Bronchial epithelial cell (primary cell): ENCODE results near the gene GGTA1. TPM values are rescaled to one million over a fixed set of nuclear protein-coding genes. Genes with fewer than 3 reads are reported as not detected.

ENCODE experiments used
- DNase-seq: peaks from one replicate; pipeline ENCODE4 v3.0.0-alpha.2; 2010; ENCODE audit warnings: low read depth
- FAIRE-seq: peaks from 2 replicates; lab custom pipeline; 2011; peaks lifted over from hg19 to GRCh38; lab: Jason Lieb, UNC
- H3K27me3 ChIP-seq: 2 replicates; pipeline ENCODE4 v1.5.1; 2011; ENCODE audit warnings: low read length; ENCODE audit not compliant: control insufficient read depth, insufficient read depth
- H3K36me3 ChIP-seq: 2 replicates; pipeline ENCODE4 v1.5.1; 2011; ENCODE audit warnings: low read length; ENCODE audit not compliant: control insufficient read depth, insufficient read depth
- H3K4me3 ChIP-seq: 2 replicates; pipeline ENCODE4 v1.5.1; 2011; ENCODE audit warnings: mild to moderate bottlenecking, low read depth, low read length, control low read depth
- total RNA-seq: library from RNA; depleted of rRNA; stranded (reverse); fragments of >200 nt; gene quantifications from 2 replicates; pipeline ENCODE4 v1.2.1, GENCODE V29; 2014
- TF ChIP-seq, protein P1 (sequence below): IDR thresholded peaks from 2 replicates; pipeline ENCODE4 v1.5.1; 2011; ENCODE audit warnings: mild to moderate bottlenecking, moderate library complexity, low read length, control low read depth, inconsistent platforms; ENCODE audit not compliant: insufficient read depth, severe bottlenecking

Gene GGTA1
- total RNA-seq, 1 donor from 2014 or later, result not detected

DNA sequence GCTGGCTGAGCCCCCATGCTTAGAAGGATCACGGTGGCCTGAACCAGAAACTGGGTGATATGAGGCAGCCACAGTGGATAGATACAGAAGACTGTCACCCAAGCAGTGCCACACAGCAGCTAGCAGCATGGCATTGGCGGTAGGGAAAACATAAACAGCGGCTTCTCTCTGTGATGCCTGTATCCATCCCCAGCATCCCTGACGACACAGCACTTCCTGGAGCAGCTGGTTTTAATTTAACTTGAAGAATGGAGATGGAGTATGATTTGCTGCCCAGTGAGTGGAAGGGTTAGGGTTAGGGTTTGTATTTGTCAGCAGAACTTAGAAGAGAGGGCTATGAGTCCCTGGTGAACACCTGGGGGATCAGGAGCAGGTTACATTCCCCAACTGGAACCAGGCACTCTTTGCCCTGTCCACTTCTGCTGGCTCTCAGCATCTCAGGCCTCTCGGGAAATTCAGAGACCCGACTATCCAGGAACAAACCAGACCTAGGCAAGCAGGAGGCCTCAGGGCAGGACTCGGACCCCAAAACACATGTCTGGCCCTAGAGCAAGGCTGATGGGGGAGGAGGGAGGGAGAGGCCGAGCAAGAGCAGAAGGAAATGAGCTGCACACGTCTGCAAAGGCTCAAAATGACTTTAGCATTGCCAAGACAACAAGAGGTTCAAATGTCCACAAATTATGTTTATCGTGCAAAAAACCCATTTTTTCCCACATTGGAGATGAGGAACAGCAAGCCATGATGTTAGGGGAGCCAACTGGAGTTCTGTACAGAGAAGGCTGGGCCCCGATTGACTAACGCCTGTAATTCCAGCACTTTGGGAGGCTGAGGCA, 6.5 kb upstream of the GGTA1 start:
- TF ChIP-seq, protein P1, sequence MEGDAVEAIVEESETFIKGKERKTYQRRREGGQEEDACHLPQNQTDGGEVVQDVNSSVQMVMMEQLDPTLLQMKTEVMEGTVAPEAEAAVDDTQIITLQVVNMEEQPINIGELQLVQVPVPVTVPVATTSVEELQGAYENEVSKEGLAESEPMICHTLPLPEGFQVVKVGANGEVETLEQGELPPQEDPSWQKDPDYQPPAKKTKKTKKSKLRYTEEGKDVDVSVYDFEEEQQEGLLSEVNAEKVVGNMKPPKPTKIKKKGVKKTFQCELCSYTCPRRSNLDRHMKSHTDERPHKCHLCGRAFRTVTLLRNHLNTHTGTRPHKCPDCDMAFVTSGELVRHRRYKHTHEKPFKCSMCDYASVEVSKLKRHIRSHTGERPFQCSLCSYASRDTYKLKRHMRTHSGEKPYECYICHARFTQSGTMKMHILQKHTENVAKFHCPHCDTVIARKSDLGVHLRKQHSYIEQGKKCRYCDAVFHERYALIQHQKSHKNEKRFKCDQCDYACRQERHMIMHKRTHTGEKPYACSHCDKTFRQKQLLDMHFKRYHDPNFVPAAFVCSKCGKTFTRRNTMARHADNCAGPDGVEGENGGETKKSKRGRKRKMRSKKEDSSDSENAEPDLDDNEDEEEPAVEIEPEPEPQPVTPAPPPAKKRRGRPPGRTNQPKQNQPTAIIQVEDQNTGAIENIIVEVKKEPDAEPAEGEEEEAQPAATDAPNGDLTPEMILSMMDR, result no peak
- no peak for DNase-seq
- Histone ChIP-seq H3K36me3 (no peaks in the 10 kb centered on the region), H3K27me3 (peaks cover 4% of the 10 kb centered on the region), H3K4me3 (no peak overlapping the region)
- FAIRE-seq, result no peak

GRCh38 chr9:121503444-121503843, 3.8 kb upstream of the GGTA1 start:
- no peak overlapping the region for H3K4me3 ChIP-seq
- H3K27me3 ChIP-seq, result peaks cover 4% of the 10 kb centered on the region
- H3K36me3 ChIP-seq, result no peaks in the 10 kb centered on the region
- TF ChIP-seq, protein P1, result no peak
- DNase-seq (no peak), FAIRE-seq (no peak)

- DNase-seq (no peak), FAIRE-seq (no peak)
- TF ChIP-seq, protein P1, result no peak
- Histone ChIP-seq H3K4me3 (peak overlapping the region; percentile 22), H3K36me3 (no peaks in the 10 kb centered on the region), H3K27me3 (no peaks in the 10 kb centered on the region)
Observed at GRCh38 chr9:121500165-121500478, 478 bp upstream of the GGTA1 start.

DNA sequence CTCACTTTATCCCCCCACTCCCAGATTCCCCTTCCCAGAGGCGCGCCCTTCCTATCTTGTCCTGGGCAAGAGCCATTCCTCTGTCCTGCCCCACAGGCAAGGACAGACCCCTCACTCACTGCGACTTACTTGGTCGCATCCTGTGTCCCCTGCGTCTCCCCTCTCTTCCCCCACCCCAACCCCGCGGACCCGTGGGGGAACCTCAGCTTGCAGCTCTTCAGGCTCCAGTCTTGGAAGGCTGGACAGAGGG, 542 bp downstream of the GGTA1 start:
- Histone ChIP-seq H3K36me3 (no peaks in the 10 kb centered on the region), H3K27me3 (no peaks in the 10 kb centered on the region), H3K4me3 (peak overlapping the region; percentile 22)
- DNase-seq, result no peak
- FAIRE-seq, result no peak
- TF ChIP-seq, protein P1, result no peak

DNA sequence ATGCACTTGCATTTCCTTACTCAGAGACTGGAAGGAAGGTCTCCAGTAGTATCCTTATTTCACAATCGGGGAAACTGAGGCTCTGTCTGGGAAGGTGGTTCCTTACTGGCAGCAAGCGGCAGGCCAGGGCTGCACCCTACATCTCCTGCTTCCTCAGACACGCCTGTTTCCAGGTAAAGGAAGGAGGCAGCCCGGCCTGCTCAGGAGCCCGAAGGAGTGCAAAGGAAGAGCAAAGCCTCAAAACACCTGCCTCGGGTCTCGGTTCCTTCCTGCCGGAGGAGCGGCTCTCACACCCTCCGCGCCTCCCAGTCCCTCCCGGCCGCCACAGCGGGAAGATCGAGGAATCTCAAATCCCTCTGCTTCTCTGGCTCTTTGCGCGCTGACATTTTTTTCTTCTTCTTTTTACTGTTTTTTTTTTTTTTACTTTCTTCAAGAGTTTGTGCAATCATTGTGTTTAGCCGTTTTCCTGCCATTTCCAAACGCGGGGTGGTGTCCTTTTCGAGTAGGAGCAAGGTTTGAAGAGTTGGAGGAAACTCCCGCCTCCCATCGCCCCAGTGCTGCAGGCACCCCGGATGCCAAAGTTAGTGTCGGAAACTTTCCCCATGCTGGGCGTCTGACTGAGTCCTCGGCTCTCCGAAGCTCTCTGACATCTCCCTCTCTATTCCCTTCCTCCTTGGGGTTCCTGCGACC, 1.0 kb downstream of the GGTA1 start:
- Histone ChIP-seq H3K36me3 (no peaks in the 10 kb centered on the region), H3K4me3 (peak overlapping the region; percentile 22), H3K27me3 (no peaks in the 10 kb centered on the region)
- TF ChIP-seq, protein P1, result no peak
- DNase-seq (peak; percentile 28), FAIRE-seq (peak; percentile 28)
